AG08395 (cell line): ENCODE measurements around the gene PCDHGA11.
"Not testable (repeated sequence)": the region's sequence is repeated elsewhere in the genome, so short reads cannot be mapped to it uniquely, and the experiment has no call there.

Experiments
- DNase-seq: peaks from one replicate; pipeline ENCODE4 v3.0.0; 2012; ENCODE audit warnings: mixed read lengths, low spot score

The PCDHGA11 gene

GRCh38 chr5:141398608-141399007 is 22.2 kb upstream of the PCDHGA11 start:
- no peak for DNase-seq

GRCh38 chr5:141399555-141400258 is 21.1 kb upstream of the PCDHGA11 start:
- no peak for DNase-seq

- peak; percentile 31 for DNase-seq
Measured at GRCh38 chr5:141402553-141403243, 18.2 kb upstream of the PCDHGA11 start, which contains the start of gene PCDHGA9. PCDHGA9 (plus strand) TSS chr5:141402778; CDS start chr5:141402953, 175 bp downstream.

- no peak for DNase-seq
Measured at GRCh38 chr5:141403387-141403786, 17.5 kb upstream of the PCDHGA11 start.

GRCh38 chr5:141407790-141408505 is 12.9 kb upstream of the PCDHGA11 start, which contains the start of gene PCDHGB6:
PCDHGB6 (plus strand) TSS chr5:141408021; CDS start chr5:141408203, 182 bp downstream.
- peak; percentile 14 for DNase-seq

GRCh38 chr5:141409598-141410306 is 11.1 kb upstream of the PCDHGA11 start:
- DNase-seq, result no peak

- no peak for DNase-seq
Measured at GRCh38 chr5:141411575-141411974, 9.3 kb upstream of the PCDHGA11 start.

GRCh38 chr5:141412854-141413539 is 7.9 kb upstream of the PCDHGA11 start, which contains the start of gene PCDHGA10:
PCDHGA10 (plus strand) TSS chr5:141412987; CDS start chr5:141413176, 189 bp downstream.
- DNase-seq, result peak; percentile 67

GRCh38 chr5:141413540-141414069 is 7.2 kb upstream of the PCDHGA11 start:
- DNase-seq, result no peak

- not testable (repeated sequence) for DNase-seq
Measured at GRCh38 chr5:141414548-141415274, 6.1 kb upstream of the PCDHGA11 start.

- not testable (repeated sequence) for DNase-seq
Measured at GRCh38 chr5:141415275-141415618, 5.6 kb upstream of the PCDHGA11 start.

- DNase-seq, result peak; percentile 72
Measured at GRCh38 chr5:141417494-141418172, 3.2 kb upstream of the PCDHGA11 start, which contains the start of gene PCDHGB7. PCDHGB7 (plus strand) TSS chr5:141417677; CDS start chr5:141417860, 183 bp downstream.

- DNase-seq, result no peak
Measured at GRCh38 chr5:141419074-141419880, 1.6 kb upstream of the PCDHGA11 start.

GRCh38 chr5:141421489-141421855 is 621 bp downstream of the PCDHGA11 start:
- DNase-seq, result no peak

- DNase-seq, result no peak
Measured at GRCh38 chr5:141422742-141423291, 2.0 kb downstream of the PCDHGA11 start.

GRCh38 chr5:141427783-141428426 is 7.1 kb downstream of the PCDHGA11 start:
- no peak for DNase-seq

GRCh38 chr5:141430332-141431113 is 9.7 kb downstream of the PCDHGA11 start, which contains the start of gene PCDHGA12:
PCDHGA12 (plus strand) TSS chr5:141430507; CDS start chr5:141430760, 253 bp downstream.
- peak; percentile 84 for DNase-seq
